Measurements from ENCODE around the gene LCMT2. TPM values are rescaled to one million over a fixed set of nuclear protein-coding genes. Genes with fewer than 3 reads are reported as not detected.

The LCMT2 gene
- total and polyA plus RNA-seq, 7 donors = 2.3 to 5.4 (median 3.3) TPM

DNA sequence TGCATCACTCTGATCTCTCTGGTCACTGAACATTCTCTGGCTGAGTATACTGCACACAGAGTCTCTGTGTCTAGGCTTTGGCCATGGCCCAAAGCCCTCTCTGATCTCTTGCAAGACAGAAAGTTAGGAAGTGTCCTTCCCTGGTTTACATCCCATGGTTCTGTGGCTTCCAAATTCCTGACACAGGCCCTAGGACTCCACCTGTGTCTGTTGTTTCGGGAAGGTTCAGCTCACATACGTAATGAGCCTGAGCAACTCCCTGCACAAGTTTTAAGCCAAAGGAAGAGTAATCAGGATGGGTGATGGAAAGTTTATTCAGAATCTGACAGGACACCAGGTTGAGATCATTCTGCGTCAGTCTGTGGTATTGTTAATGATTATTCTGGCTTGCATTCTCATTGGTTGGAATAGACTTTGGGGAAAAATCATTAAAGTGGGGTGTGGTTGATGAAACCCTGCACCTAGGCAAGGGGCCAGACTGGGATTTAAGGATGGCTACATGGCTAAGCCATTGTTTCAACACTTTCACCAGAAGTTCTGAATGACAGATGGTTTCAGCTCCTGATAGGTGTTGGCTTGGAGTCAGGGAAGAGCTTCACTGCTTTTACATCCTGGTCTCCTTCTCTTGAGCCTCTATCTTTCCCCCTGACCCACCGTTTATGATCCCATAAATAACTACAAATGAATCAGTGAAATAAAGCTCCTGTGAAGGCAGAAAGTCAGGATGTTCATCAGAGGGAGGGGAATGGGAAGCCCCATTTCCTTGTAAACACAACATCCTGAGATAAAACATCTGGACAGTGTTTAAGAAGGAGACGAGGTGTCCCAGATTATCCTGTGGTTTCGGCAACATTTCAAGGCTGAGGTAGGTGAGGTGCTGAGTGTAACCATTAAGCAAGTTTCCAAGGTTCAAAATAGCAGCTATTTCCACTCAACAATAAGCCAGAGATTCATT is 14.1 kb downstream of the LCMT2 start:
- Histone ChIP-seq H3K27me3 (no peaks in the 10 kb centered on the region), H3K4me3 (no peak overlapping the region), H3K27ac (peak overlapping the region in 3 of 4 donors; percentile 33 to 60 (median 39)), H3K4me1 (no peaks in the 10 kb centered on the region), H3K36me3 (no peaks in the 10 kb centered on the region), H3K9me3 (no peaks in the 10 kb centered on the region)
- intact Hi-C loops (cut with DNase I) = no loop called here
- peak; percentile 91 for DNase-seq
- 61 to 64% methylated on average over 6 of the region's 6 CpGs for WGBS, 2 donors
- TF ChIP-seq POLR2A (IDR thresholded peaks at IDR 0.05) (no peak), POLR2AphosphoS5 (IDR thresholded peaks at IDR 0.05) (peak; percentile 55 to 68 (median 63)), EP300 (IDR thresholded peaks at IDR 0.05) (no peak)
- TF ChIP-seq, protein P1, sequence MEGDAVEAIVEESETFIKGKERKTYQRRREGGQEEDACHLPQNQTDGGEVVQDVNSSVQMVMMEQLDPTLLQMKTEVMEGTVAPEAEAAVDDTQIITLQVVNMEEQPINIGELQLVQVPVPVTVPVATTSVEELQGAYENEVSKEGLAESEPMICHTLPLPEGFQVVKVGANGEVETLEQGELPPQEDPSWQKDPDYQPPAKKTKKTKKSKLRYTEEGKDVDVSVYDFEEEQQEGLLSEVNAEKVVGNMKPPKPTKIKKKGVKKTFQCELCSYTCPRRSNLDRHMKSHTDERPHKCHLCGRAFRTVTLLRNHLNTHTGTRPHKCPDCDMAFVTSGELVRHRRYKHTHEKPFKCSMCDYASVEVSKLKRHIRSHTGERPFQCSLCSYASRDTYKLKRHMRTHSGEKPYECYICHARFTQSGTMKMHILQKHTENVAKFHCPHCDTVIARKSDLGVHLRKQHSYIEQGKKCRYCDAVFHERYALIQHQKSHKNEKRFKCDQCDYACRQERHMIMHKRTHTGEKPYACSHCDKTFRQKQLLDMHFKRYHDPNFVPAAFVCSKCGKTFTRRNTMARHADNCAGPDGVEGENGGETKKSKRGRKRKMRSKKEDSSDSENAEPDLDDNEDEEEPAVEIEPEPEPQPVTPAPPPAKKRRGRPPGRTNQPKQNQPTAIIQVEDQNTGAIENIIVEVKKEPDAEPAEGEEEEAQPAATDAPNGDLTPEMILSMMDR (IDR thresholded peaks at IDR 0.05) = no peak

DNA sequence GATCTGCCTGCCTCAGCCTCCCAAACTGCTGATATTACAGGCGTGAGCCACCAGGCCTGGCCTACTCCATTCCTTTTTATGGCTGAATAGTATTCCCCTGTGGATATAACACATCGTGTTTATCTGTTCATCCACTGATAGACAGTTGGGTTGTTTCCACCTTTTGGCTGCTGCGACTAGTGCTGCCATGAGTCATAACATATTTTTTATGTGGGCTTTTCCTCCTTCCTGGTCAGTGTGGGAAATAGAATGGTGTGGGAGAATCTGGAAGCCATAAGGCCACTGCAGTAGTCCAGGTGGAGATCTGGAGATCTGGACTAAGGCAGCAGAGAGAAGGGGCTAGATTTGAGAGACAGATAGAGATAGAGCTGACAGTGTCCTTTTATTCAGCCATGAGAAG is 16.2 kb downstream of the LCMT2 start:
- Histone ChIP-seq H3K4me3 (no peak overlapping the region), H3K27ac (peak overlapping the region in 1 of 4 donors; percentile 58), H3K9me3 (no peaks in the 10 kb centered on the region), H3K27me3 (no peaks in the 10 kb centered on the region), H3K4me1 (no peaks in the 10 kb centered on the region), H3K36me3 (no peaks in the 10 kb centered on the region)
- 49 to 76% methylated on average over 3 of the region's 3 CpGs for WGBS, 2 donors
- intact Hi-C loops (cut with DNase I) = no loop called here
- no peak for TF ChIP-seq POLR2AphosphoS5 (IDR thresholded peaks at IDR 0.05)
- no peak for DNase-seq

DNA sequence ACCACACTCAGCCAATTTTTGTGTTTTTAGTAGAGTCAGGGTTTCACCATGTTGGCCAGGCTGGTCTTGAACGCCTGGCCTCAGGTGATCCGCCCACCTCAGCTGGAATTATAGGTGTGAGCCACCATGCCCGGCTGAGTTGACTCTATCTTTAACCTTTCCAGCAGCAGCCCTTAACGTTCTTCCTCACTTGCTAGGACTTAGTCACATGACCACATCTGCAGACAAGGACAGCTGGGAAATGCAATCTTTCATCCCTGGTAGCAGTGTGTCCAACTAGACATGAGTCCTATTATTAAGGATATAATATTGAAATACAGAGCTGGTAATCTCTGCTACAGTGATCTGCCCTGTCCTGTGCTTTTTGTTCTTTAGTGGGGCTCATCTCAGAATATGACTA is 18.0 kb downstream of the LCMT2 start:
- Histone ChIP-seq H3K27ac (no peak overlapping the region), H3K4me3 (no peak overlapping the region), H3K27me3 (peaks cover 0 to 1% (median 0%) of the 10 kb centered on the region in 3 donors), H3K9me3 (no peaks in the 10 kb centered on the region), H3K36me3 (no peaks in the 10 kb centered on the region), H3K4me1 (no peaks in the 10 kb centered on the region)
- DNase-seq = no peak
- WGBS, 2 donors = 52 to 70% methylated on average over 4 of the region's 4 CpGs
- intact Hi-C loops (cut with DNase I) = no loop called here
- TF ChIP-seq, protein P1 (IDR thresholded peaks at IDR 0.05) = no peak

DNA sequence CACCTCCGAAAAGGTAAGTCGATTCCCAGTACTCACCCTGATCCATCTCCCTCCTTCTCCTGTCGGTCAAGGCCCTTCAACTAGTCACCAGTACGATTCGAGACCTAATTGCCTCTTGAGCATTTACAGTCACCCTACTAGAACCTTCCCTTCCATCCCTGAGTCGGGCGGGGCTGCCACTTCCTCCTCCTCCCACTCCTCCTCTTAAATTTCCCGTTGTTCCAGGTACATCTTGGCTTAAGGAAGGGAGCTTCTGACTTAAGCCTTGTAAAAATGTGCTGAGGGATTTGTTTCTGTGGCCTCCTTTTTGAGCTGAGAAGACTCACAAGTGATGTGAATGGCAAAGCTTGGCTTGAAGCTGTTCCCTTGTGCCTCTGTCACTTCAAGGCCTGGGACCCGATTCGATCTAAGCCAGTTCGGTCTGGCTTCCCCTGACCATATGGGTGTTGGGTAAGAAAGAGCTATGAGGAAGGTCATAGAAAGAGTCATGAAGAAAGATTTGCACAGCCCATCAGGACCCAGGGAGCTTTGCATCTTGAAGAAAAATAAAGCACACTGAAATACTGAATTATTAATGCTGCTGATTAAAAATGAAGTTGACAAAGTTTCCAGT is 28.1 kb downstream of the LCMT2 start, which contains the start of gene TGM7:
Gene TGM7 (minus strand): TSS at position 51 of the 613 bp plus-strand sequence.
- H3K36me3 ChIP-seq = no peaks in the 10 kb centered on the region
- H3K4me3 ChIP-seq = no peak within 1 kb of the TSS
- intact Hi-C loops (cut with DNase I) = no loop called here
- no peaks in the 10 kb centered on the region for H3K4me1 ChIP-seq
- 76 to 85% methylated on average over 11 of the region's 11 CpGs for WGBS, 2 donors
- H3K27ac ChIP-seq = no peak within 1 kb of the TSS
- no peak for DNase-seq
- TF ChIP-seq POLR2AphosphoS5 (IDR thresholded peaks at IDR 0.05) (no peak), EP300 (IDR thresholded peaks at IDR 0.05) (no peak), POLR2A (IDR thresholded peaks at IDR 0.05) (no peak)
- TF ChIP-seq, protein P1 (IDR thresholded peaks at IDR 0.05) = no peak
- H3K9me3 ChIP-seq = no peaks in the 10 kb centered on the region
- peaks cover 0 to 15% (median 0%) of the 10 kb centered on the region in 3 donors for H3K27me3 ChIP-seq

DNA sequence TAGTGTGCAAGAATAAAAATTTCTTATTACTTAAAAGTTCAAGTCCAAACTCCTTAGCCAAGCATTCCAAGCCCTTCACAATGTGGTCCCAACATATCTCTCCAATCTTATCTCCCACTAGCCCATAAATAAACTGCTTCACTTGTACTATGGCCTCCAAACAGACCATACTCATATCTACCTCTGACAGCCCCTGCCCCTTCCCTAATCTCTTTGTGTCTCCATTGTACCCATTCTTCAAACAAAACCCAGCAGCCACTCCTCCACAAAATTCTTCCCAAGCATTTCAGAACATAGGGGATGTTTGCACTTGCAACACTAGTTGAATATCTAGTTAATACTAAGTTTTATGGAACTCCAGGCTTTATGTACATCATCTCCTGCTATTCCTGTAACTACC is 30.5 kb downstream of the LCMT2 start:
- no peaks in the 10 kb centered on the region for H3K9me3 ChIP-seq
- H3K4me3 ChIP-seq = no peak overlapping the region
- no peak overlapping the region for H3K27ac ChIP-seq
- H3K27me3 ChIP-seq = peaks cover 5 to 34% (median 16%) of the 10 kb centered on the region in 3 donors
- no peak for DNase-seq
- intact Hi-C loops (cut with DNase I) = no loop called here
- no peaks in the 10 kb centered on the region for H3K36me3 ChIP-seq
- no peaks in the 10 kb centered on the region for H3K4me1 ChIP-seq
- TF ChIP-seq, protein P1 (IDR thresholded peaks at IDR 0.05) = no peak
- TF ChIP-seq EP300 (IDR thresholded peaks at IDR 0.05) = no peak
- no peak for TF ChIP-seq POLR2A (IDR thresholded peaks at IDR 0.05)
- no peak for TF ChIP-seq POLR2AphosphoS5 (IDR thresholded peaks at IDR 0.05)
